ENCODE results near the gene RNF182. TPM values are rescaled to one million over a fixed set of nuclear protein-coding genes. Genes with fewer than 3 reads are reported as not detected.

RNF182 gene
- total RNA-seq, 2 donors from 2014 or later: 0.33 to 1.6 TPM

DNA sequence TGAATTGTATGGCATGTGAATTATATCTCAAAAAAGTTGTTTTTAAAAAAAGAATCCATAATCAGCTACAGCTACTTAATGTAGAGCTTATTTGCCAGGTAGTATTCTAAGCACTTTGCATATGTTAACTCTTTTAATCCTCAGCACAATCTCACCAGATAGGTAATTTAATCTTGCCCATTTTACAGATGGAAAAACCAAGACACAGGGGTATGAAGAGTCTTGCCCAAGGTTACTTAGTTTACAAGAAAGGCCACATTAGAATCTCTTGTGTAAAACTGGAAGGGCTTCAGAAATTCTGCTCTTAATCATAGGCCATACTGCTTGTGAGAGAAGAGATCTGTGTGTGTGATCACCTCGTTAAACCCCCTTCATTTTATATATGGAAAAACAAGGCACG, 13.4 kb upstream of the RNF182 start:
- Histone ChIP-seq H3K27ac (no peak overlapping the region), H3K36me3 (replicated peaks in 1 of 2; ENCODE audit: insufficient read depth in 1 of 2, low read depth in 2 of 2) (no peaks in the 10 kb centered on the region), H3K27me3 (no peaks in the 10 kb centered on the region), H3K4me3 (no peak overlapping the region), H3K4me1 (no peaks in the 10 kb centered on the region), H3K9me3 (no peaks in the 10 kb centered on the region)
- TF ChIP-seq, protein P1, sequence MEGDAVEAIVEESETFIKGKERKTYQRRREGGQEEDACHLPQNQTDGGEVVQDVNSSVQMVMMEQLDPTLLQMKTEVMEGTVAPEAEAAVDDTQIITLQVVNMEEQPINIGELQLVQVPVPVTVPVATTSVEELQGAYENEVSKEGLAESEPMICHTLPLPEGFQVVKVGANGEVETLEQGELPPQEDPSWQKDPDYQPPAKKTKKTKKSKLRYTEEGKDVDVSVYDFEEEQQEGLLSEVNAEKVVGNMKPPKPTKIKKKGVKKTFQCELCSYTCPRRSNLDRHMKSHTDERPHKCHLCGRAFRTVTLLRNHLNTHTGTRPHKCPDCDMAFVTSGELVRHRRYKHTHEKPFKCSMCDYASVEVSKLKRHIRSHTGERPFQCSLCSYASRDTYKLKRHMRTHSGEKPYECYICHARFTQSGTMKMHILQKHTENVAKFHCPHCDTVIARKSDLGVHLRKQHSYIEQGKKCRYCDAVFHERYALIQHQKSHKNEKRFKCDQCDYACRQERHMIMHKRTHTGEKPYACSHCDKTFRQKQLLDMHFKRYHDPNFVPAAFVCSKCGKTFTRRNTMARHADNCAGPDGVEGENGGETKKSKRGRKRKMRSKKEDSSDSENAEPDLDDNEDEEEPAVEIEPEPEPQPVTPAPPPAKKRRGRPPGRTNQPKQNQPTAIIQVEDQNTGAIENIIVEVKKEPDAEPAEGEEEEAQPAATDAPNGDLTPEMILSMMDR (IDR thresholded peaks at IDR 0.05): no peak
- no peak for TF ChIP-seq POLR2A (IDR thresholded peaks at IDR 0.05)
- DNase-seq: no peak
- intact Hi-C loops (cut with DNase I): loop anchor here (10.0 kb wide), 1 partner anchor 153 kb away; no protein-coding TSS in a partner anchor
- WGBS, 2 donors: 64 to 77% methylated on average over 2 of the region's 2 CpGs
- no peak for ATAC-seq

DNA sequence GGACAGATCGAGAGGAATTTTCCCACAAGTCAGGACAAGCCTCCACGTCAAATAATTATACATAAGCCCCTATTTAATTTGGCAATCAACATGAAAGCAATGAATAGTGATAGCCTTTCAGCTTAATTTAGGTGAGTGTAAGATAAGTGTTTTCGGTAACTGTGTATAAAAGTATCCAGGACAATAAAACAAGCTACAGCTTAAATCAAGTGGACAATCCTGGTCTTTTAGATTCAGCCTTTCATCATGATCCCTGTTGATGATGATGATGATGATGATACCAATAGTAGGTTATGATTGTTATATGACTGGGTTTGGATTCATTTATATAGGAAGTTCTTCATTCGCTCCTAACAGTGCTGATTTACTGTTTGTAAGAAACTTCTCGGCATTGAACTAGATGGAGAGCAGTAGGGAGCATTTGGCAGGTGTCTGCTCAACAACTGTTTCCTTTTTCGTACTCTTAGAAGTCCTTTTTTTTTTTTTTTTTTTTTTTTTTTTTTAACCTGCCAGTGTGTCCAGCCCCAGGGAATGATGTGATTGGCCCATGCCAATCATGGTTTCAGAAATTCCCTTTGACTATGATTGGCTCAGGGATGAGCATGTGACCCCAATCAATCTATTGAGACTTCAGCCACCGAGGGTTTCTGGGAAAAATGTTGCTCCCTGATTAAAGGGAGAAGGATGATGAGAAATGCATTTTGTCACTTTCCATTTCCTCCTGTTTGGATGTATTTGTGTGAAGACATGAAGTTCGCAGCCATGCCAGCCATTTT, 11.3 kb upstream of the RNF182 start:
- intact Hi-C loops (cut with DNase I): loop anchor here (10.0 kb wide), 1 partner anchor 151 kb away; no protein-coding TSS in a partner anchor
- H3K4me3 ChIP-seq: no peak overlapping the region
- no peaks in the 10 kb centered on the region for H3K27me3 ChIP-seq
- no peaks in the 10 kb centered on the region for H3K36me3 ChIP-seq (replicated peaks in 1 of 2; ENCODE audit: insufficient read depth in 1 of 2, low read depth in 2 of 2)
- H3K9me3 ChIP-seq: no peaks in the 10 kb centered on the region
- no peak overlapping the region for H3K27ac ChIP-seq
- DNase-seq: no peak
- no peaks in the 10 kb centered on the region for H3K4me1 ChIP-seq
- TF ChIP-seq, protein P1 (IDR thresholded peaks at IDR 0.05): no peak
- no peak for TF ChIP-seq POLR2A (IDR thresholded peaks at IDR 0.05)
- no peak for ATAC-seq
- 55 to 64% methylated on average over 8 of the region's 8 CpGs for WGBS, 2 donors

DNA sequence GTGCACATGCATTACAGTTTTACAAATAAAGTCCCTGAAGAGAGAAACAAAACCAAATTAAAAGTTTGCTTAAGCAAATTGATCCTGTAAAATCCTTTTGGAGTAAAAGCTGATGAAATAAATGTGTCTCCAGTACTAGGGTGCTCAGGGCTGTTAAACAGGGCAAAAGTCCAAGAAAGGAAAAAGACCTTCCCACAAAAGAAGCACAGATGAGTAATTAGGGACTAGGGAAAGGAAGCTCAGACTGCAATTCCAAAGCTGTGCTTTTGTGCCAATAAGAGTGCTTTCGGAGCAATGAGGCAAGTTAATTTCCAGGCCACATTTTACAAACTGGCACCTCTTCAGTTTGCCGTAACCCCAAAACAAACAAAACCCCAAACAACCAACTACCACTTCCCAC, 10.4 kb upstream of the RNF182 start:
- intact Hi-C loops (cut with DNase I): loop anchor here (10.0 kb wide), 1 partner anchor 150 kb away; no protein-coding TSS in a partner anchor
- H3K4me3 ChIP-seq: no peak overlapping the region
- no peaks in the 10 kb centered on the region for H3K9me3 ChIP-seq
- 45 to 58% methylated on average over 2 of the region's 2 CpGs for WGBS, 2 donors
- TF ChIP-seq POLR2A (IDR thresholded peaks at IDR 0.05): no peak
- TF ChIP-seq, protein P1 (IDR thresholded peaks at IDR 0.05): no peak
- ATAC-seq (no peak), DNase-seq (no peak)
- no peaks in the 10 kb centered on the region for H3K4me1 ChIP-seq
- no peaks in the 10 kb centered on the region for H3K27me3 ChIP-seq
- H3K36me3 ChIP-seq (replicated peaks in 1 of 2; ENCODE audit: insufficient read depth in 1 of 2, low read depth in 2 of 2): no peaks in the 10 kb centered on the region
- H3K27ac ChIP-seq: no peak overlapping the region

DNA sequence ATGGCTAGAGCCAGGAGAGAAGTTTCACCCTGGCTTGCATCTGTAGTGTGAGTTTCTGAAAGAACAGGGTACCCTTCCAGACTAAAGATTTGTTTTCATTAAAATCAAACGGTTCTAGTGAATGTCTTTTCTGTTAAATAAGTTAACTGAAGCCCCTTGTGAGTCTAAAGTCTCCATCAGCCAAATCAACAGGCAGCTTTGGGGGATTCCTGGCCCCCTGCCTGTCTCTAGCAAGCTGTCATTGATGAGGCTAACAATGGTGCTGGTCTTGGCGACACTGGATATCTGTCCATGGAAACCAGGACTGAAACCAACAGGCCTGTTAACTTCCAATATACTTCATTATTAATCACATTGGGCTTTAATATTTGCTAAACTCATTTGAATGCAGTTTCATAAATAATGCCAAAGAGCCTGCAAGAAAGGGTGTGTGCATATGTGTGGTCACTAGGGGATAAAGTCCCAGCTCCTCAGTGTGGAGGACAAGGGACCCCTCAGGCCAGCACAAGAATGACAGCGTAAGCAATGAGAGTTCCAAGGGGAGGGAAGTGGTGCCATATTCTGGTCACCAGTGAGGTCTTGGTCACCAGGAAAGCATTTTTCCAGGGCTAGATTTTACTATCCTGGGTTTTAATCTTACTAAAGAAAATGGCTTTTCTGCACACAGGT, 9.1 kb upstream of the RNF182 start:
- TF ChIP-seq POLR2A (IDR thresholded peaks at IDR 0.05): no peak
- TF ChIP-seq, protein P1 (IDR thresholded peaks at IDR 0.05): no peak
- Histone ChIP-seq H3K27ac (no peak overlapping the region), H3K27me3 (peaks cover 0 to 5% of the 10 kb centered on the region in 2 donors), H3K9me3 (no peaks in the 10 kb centered on the region), H3K4me3 (no peak overlapping the region), H3K36me3 (replicated peaks in 1 of 2; ENCODE audit: insufficient read depth in 1 of 2, low read depth in 2 of 2) (no peaks in the 10 kb centered on the region), H3K4me1 (peaks cover 2% of the 10 kb centered on the region)
- intact Hi-C loops (cut with DNase I): loop anchor here (10.0 kb wide), 1 partner anchor 149 kb away; no protein-coding TSS in a partner anchor
- ATAC-seq (no peak), DNase-seq (no peak)
- 75 to 84% methylated on average over 3 of the region's 3 CpGs for whole genome bisulfite sequencing, 2 donors

All from body of pancreas (tissue), 4 donors.